ENCODE data around the gene MOB3B.
"Not testable (repeated sequence)": the region's sequence is repeated elsewhere in the genome, so short reads cannot be mapped to it uniquely, and the experiment has no call there.

Gene MOB3B

DNA sequence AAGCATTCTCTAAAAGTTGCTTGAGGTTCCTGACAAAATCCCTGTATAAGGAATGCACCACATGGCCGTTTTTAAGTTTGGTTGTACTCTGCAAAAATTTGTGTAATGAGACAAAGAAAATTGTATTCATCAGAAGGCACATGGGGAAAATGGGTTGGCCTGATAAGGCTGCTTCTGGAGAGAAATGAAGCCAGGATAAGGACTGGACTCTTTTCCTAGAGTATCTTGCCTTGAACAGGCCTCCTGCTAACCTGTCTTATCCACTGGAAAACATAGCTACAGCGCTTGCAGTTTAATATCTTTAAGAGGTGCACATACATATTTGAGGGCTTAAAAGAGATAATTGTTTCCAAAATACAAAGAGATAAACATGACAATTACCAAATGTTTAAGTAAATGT lies 46.9 kb downstream of the MOB3B start:
- no peak for DNase-seq (ENCODE audit: extremely low read depth in 1 of 2, low read depth in 1 of 2)

GRCh38 chr9:27478322-27478721 lies 51.3 kb downstream of the MOB3B start:
- no peak for DNase-seq (ENCODE audit: extremely low read depth in 1 of 2, low read depth in 1 of 2)

GRCh38 chr9:27476870-27477515 lies 52.6 kb downstream of the MOB3B start:
- DNase-seq (ENCODE audit: extremely low read depth in 1 of 2, low read depth in 1 of 2), result no peak

- no peak for DNase-seq (ENCODE audit: extremely low read depth in 1 of 2, low read depth in 1 of 2)
Measured at GRCh38 chr9:27475057-27475595, 54.5 kb downstream of the MOB3B start.

GRCh38 chr9:27474305-27474704 lies 55.3 kb downstream of the MOB3B start:
- no peak for DNase-seq (ENCODE audit: extremely low read depth in 1 of 2, low read depth in 1 of 2)

DNA sequence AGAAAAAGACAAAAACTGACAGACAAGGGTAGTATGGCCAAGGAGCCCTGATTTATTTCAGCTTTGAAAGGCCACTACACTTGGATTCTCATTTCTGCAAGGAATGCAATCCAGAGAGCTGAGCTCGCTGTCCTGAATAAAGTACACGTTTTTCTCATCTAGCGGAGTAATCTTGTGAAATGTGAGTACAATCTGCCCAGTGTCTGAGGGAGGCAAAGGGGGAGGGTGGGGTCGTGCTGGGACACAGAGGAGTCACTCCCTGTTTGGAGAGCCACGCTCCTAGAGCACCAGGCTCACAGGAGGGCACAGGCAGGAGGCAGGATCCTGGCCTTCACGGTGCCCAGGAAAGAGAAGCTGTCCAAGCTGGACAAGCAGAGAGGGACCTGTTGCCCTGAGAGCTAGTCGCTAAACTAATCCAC lies 56.5 kb downstream of the MOB3B start:
- no peak for DNase-seq (ENCODE audit: extremely low read depth in 1 of 2, low read depth in 1 of 2)

GRCh38 chr9:27472195-27472594 lies 57.4 kb downstream of the MOB3B start:
- no peak for DNase-seq (ENCODE audit: extremely low read depth in 1 of 2, low read depth in 1 of 2)

- DNase-seq (ENCODE audit: extremely low read depth in 1 of 2, low read depth in 1 of 2), result no peak
Measured at GRCh38 chr9:27471789-27472188, 57.8 kb downstream of the MOB3B start.

- no peak for DNase-seq (ENCODE audit: extremely low read depth in 1 of 2, low read depth in 1 of 2)
Measured at GRCh38 chr9:27471366-27471765, 58.2 kb downstream of the MOB3B start.

DNA sequence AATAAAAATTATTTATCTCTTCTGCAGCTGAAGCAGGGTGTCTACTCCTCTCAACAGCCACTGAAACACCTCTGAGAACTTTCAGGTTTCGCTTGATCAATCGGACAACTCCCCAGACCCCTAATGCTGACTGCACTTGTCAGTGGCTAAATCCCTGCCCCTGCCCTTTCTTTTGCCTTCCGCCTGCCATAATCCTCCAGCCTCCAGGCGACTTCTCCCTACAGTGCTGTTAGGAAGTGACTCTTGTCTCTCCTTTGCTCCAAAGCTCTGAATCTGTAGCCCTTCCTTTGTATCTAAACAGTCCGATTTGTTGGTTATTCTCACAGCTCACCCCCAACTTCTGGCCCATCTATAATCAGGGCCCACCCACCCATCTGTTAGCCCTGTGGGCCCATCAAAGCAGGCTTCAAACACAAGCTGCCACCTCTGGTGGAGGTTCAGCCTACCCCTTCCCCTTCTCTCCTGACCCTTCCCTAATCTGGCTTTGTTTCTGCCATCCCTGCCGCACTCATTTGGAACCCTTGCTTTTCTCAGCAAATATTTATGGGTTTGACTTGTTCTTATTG lies 59.2 kb downstream of the MOB3B start:
- no peak for DNase-seq (ENCODE audit: extremely low read depth in 1 of 2, low read depth in 1 of 2)

DNA sequence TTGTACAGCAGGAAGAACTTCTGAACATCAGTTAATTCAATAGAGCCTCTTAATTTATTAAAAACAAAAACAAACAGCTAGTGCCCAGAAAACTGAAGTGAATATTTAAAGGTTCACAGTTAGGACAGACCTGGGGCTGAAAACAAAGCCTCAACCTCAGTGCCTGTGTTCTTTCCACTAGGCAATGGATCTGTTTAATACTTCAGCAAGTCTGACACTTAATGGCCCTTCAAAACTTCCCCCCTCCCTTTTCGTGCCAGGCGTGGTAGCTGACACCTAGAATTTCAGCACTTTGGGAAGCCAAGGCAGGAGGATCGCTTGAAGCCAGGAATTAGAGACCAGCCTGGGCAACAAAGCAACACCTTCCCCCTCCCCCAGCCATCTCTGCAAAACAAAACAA lies 60.1 kb downstream of the MOB3B start:
- DNase-seq (ENCODE audit: extremely low read depth in 1 of 2, low read depth in 1 of 2), result no peak

GRCh38 chr9:27468462-27469110 lies 61.0 kb downstream of the MOB3B start:
- DNase-seq (ENCODE audit: extremely low read depth in 1 of 2, low read depth in 1 of 2), result no peak

GRCh38 chr9:27468000-27468399 lies 61.6 kb downstream of the MOB3B start:
- no peak for DNase-seq (ENCODE audit: extremely low read depth in 1 of 2, low read depth in 1 of 2)

- DNase-seq (ENCODE audit: extremely low read depth in 1 of 2, low read depth in 1 of 2), result no peak
Measured at GRCh38 chr9:27467486-27467885, 62.1 kb downstream of the MOB3B start.

GRCh38 chr9:27466516-27466915 lies 63.1 kb downstream of the MOB3B start:
- not testable (repeated sequence) for DNase-seq (ENCODE audit: extremely low read depth in 1 of 2, low read depth in 1 of 2)

DNA sequence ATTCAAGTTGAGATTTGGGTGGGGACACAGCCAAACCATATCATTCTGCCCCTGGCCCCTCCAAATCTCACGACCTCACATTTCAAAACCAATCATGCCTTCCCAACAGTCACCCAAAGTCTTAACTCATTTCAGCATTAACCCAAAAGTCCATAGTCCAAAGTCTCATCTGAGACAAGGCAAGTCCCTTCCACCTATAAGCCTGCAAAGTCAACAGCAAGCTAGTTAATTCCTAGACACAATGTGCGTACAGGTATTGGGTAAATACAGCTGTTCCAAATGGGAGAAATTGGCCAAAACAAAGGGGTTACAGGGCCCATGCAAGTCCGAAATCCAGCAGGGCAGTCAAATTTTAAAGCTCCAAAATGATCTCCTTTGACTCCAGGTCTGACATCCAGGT lies 64.7 kb downstream of the MOB3B start:
- DNase-seq (ENCODE audit: extremely low read depth in 1 of 2, low read depth in 1 of 2), result not testable (repeated sequence)

DNA sequence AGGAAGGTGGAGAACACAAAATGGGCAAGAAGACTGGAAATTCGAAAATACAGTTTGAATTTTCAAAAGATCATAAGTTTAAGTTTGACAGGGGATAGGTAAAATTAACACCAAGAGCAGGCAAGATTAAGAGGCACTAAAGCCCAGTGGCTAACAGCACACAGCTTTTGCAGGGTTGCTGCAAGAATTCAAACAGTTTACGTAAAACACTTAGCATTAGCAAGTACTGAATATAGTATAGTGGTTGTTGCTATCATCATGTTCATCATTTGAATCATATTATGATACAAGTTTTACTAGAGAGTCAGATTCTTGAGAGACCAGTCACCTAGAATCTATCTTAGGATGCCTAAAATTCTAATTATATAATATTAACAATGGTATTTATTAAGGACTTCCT lies 66.8 kb downstream of the MOB3B start:
- DNase-seq (ENCODE audit: extremely low read depth in 1 of 2, low read depth in 1 of 2), result no peak

GRCh38 chr9:27462434-27462833 lies 67.2 kb downstream of the MOB3B start:
- no peak for DNase-seq (ENCODE audit: extremely low read depth in 1 of 2, low read depth in 1 of 2)

GRCh38 chr9:27460226-27461023 lies 69.2 kb downstream of the MOB3B start:
- no peak for DNase-seq (ENCODE audit: extremely low read depth in 1 of 2, low read depth in 1 of 2)

- no peak for DNase-seq (ENCODE audit: extremely low read depth in 1 of 2, low read depth in 1 of 2)
Measured at GRCh38 chr9:27457445-27457844, 72.2 kb downstream of the MOB3B start.

GRCh38 chr9:27453860-27454553 lies 75.6 kb downstream of the MOB3B start:
- DNase-seq (ENCODE audit: extremely low read depth in 1 of 2, low read depth in 1 of 2), result no peak

Measured in activated CD8-positive, alpha-beta memory T cell treated with anti-CD3 and anti-CD28 coated beads for 1 hour (primary cell).